ENCODE results near the gene RBM4.
A peak's percentile ranks its signal among the peaks of the same experiment; 100 is the strongest.

RBM4 gene

GRCh38 chr11:66663741-66664296 lies 25.3 kb downstream of the RBM4 start:
- no peaks in the 10 kb centered on the region for H3K9me3 ChIP-seq (ENCODE audit: control insufficient read depth, insufficient read depth, low read length)
- H3K27ac ChIP-seq (ENCODE audit: low read depth, low read length), result no peak overlapping the region
- no peaks in the 10 kb centered on the region for H3K4me1 ChIP-seq (ENCODE audit: control insufficient read depth, insufficient read depth, low read length)
- peaks cover 72% of the 10 kb centered on the region for H3K36me3 ChIP-seq (ENCODE audit: control insufficient read depth, insufficient read depth, low read length)
- no peak overlapping the region for H3K4me3 ChIP-seq (ENCODE audit: low read depth, low read length)
- H3K9ac ChIP-seq (ENCODE audit: low read depth, low read length), result no peak overlapping the region
- H3K27me3 ChIP-seq (ENCODE audit: control insufficient read depth, insufficient read depth, low read length), result no peaks in the 10 kb centered on the region

- peaks cover 67% of the 10 kb centered on the region for H3K36me3 ChIP-seq (ENCODE audit: control insufficient read depth, insufficient read depth, low read length)
- no peak overlapping the region for H3K4me3 ChIP-seq (ENCODE audit: low read depth, low read length)
- H3K27ac ChIP-seq (ENCODE audit: low read depth, low read length), result no peak overlapping the region
- H3K27me3 ChIP-seq (ENCODE audit: control insufficient read depth, insufficient read depth, low read length), result no peaks in the 10 kb centered on the region
- no peak overlapping the region for H3K9ac ChIP-seq (ENCODE audit: low read depth, low read length)
- no peaks in the 10 kb centered on the region for H3K4me1 ChIP-seq (ENCODE audit: control insufficient read depth, insufficient read depth, low read length)
- no peaks in the 10 kb centered on the region for H3K9me3 ChIP-seq (ENCODE audit: control insufficient read depth, insufficient read depth, low read length)
Observed at GRCh38 chr11:66665369-66665768, 26.9 kb downstream of the RBM4 start.

- Histone ChIP-seq H3K4me3 (ENCODE audit: low read depth, low read length) (no peak overlapping the region), H3K27ac (ENCODE audit: low read depth, low read length) (no peak overlapping the region), H3K27me3 (ENCODE audit: control insufficient read depth, insufficient read depth, low read length) (no peaks in the 10 kb centered on the region), H3K9me3 (ENCODE audit: control insufficient read depth, insufficient read depth, low read length) (no peaks in the 10 kb centered on the region), H3K9ac (ENCODE audit: low read depth, low read length) (no peak overlapping the region), H3K36me3 (ENCODE audit: control insufficient read depth, insufficient read depth, low read length) (peaks cover 57% of the 10 kb centered on the region), H3K4me1 (ENCODE audit: control insufficient read depth, insufficient read depth, low read length) (peaks cover 7% of the 10 kb centered on the region; the same call in 1 of the 2 replicates)
Observed at GRCh38 chr11:66670816-66671215, 32.3 kb downstream of the RBM4 start.

GRCh38 chr11:66674964-66675602 lies 36.6 kb downstream of the RBM4 start:
- Histone ChIP-seq H3K4me1 (ENCODE audit: control insufficient read depth, insufficient read depth, low read length) (peaks cover 25% of the 10 kb centered on the region), H3K27me3 (ENCODE audit: control insufficient read depth, insufficient read depth, low read length) (no peaks in the 10 kb centered on the region), H3K9ac (ENCODE audit: low read depth, low read length) (no peak overlapping the region), H3K27ac (ENCODE audit: low read depth, low read length) (no peak overlapping the region), H3K9me3 (ENCODE audit: control insufficient read depth, insufficient read depth, low read length) (no peaks in the 10 kb centered on the region), H3K36me3 (ENCODE audit: control insufficient read depth, insufficient read depth, low read length) (peaks cover 32% of the 10 kb centered on the region), H3K4me3 (ENCODE audit: low read depth, low read length) (peak overlapping the region; percentile 97; the same call in 1 of the 2 replicates)

GRCh38 chr11:66676282-66676919 lies 37.9 kb downstream of the RBM4 start:
- no peak overlapping the region for H3K9ac ChIP-seq (ENCODE audit: low read depth, low read length)
- no peaks in the 10 kb centered on the region for H3K9me3 ChIP-seq (ENCODE audit: control insufficient read depth, insufficient read depth, low read length)
- no peak overlapping the region for H3K27ac ChIP-seq (ENCODE audit: low read depth, low read length)
- H3K4me1 ChIP-seq (ENCODE audit: control insufficient read depth, insufficient read depth, low read length), result peaks cover 25% of the 10 kb centered on the region
- peaks cover 20% of the 10 kb centered on the region for H3K36me3 ChIP-seq (ENCODE audit: control insufficient read depth, insufficient read depth, low read length)
- H3K27me3 ChIP-seq (ENCODE audit: control insufficient read depth, insufficient read depth, low read length), result no peaks in the 10 kb centered on the region
- peak overlapping the region; percentile 97 for H3K4me3 ChIP-seq (ENCODE audit: low read depth, low read length)

GRCh38 chr11:66676931-66677598 lies 38.6 kb downstream of the RBM4 start:
- peaks cover 25% of the 10 kb centered on the region for H3K4me1 ChIP-seq (ENCODE audit: control insufficient read depth, insufficient read depth, low read length)
- H3K27ac ChIP-seq (ENCODE audit: low read depth, low read length), result peak overlapping the region; percentile 98
- H3K36me3 ChIP-seq (ENCODE audit: control insufficient read depth, insufficient read depth, low read length), result peaks cover 20% of the 10 kb centered on the region
- H3K9me3 ChIP-seq (ENCODE audit: control insufficient read depth, insufficient read depth, low read length), result no peaks in the 10 kb centered on the region
- H3K27me3 ChIP-seq (ENCODE audit: control insufficient read depth, insufficient read depth, low read length), result no peaks in the 10 kb centered on the region
- peak overlapping the region; percentile 76 for H3K9ac ChIP-seq (ENCODE audit: low read depth, low read length)
- H3K4me3 ChIP-seq (ENCODE audit: low read depth, low read length), result peak overlapping the region; percentile 97

- Histone ChIP-seq H3K27ac (ENCODE audit: low read depth, low read length) (peak within 1 kb of the TSS; percentile 98), H3K4me1 (ENCODE audit: control insufficient read depth, insufficient read depth, low read length) (peaks cover 25% of the 10 kb centered on the region), H3K9ac (ENCODE audit: low read depth, low read length) (peak within 1 kb of the TSS; percentile 84)
Observed at GRCh38 chr11:66677599-66678375, 39.3 kb downstream of the RBM4 start, which contains the start of gene RBM4B. Gene RBM4B, minus strand, starts transcription at chr11:66677887. Its CDS starts 808 bp downstream, at chr11:66677079.

GRCh38 chr11:66680966-66681645 lies 42.6 kb downstream of the RBM4 start:
- H3K4me1 ChIP-seq (ENCODE audit: control insufficient read depth, insufficient read depth, low read length), result peaks cover 16% of the 10 kb centered on the region

More at GRCh38 chr11:66677599-66678375, 39.3 kb downstream of the RBM4 start, which contains the start of gene RBM4B:
- peaks cover 20% of the 10 kb centered on the region for H3K36me3 ChIP-seq (ENCODE audit: control insufficient read depth, insufficient read depth, low read length)
- peak within 1 kb of the TSS; percentile 97 for H3K4me3 ChIP-seq (ENCODE audit: low read depth, low read length)
- no peaks in the 10 kb centered on the region for H3K9me3 ChIP-seq (ENCODE audit: control insufficient read depth, insufficient read depth, low read length)
- no peaks in the 10 kb centered on the region for H3K27me3 ChIP-seq (ENCODE audit: control insufficient read depth, insufficient read depth, low read length)

GRCh38 chr11:66683877-66684276 lies 45.4 kb downstream of the RBM4 start:
- Histone ChIP-seq H3K4me1 (ENCODE audit: control insufficient read depth, insufficient read depth, low read length) (no peaks in the 10 kb centered on the region), H3K36me3 (ENCODE audit: control insufficient read depth, insufficient read depth, low read length) (peaks cover 46% of the 10 kb centered on the region), H3K9me3 (ENCODE audit: control insufficient read depth, insufficient read depth, low read length) (no peaks in the 10 kb centered on the region), H3K4me3 (ENCODE audit: low read depth, low read length) (no peak overlapping the region), H3K9ac (ENCODE audit: low read depth, low read length) (no peak overlapping the region), H3K27me3 (ENCODE audit: control insufficient read depth, insufficient read depth, low read length) (no peaks in the 10 kb centered on the region), H3K27ac (ENCODE audit: low read depth, low read length) (no peak overlapping the region)

More at GRCh38 chr11:66680966-66681645, 42.6 kb downstream of the RBM4 start:
- Histone ChIP-seq H3K27me3 (ENCODE audit: control insufficient read depth, insufficient read depth, low read length) (no peaks in the 10 kb centered on the region), H3K27ac (ENCODE audit: low read depth, low read length) (no peak overlapping the region), H3K36me3 (ENCODE audit: control insufficient read depth, insufficient read depth, low read length) (peaks cover 25% of the 10 kb centered on the region), H3K9me3 (ENCODE audit: control insufficient read depth, insufficient read depth, low read length) (no peaks in the 10 kb centered on the region), H3K9ac (ENCODE audit: low read depth, low read length) (no peak overlapping the region), H3K4me3 (ENCODE audit: low read depth, low read length) (no peak overlapping the region)

GRCh38 chr11:66684635-66685034 lies 46.1 kb downstream of the RBM4 start:
- no peak overlapping the region for H3K9ac ChIP-seq (ENCODE audit: low read depth, low read length)
- H3K27me3 ChIP-seq (ENCODE audit: control insufficient read depth, insufficient read depth, low read length), result no peaks in the 10 kb centered on the region
- H3K4me3 ChIP-seq (ENCODE audit: low read depth, low read length), result no peak overlapping the region
- peaks cover 52% of the 10 kb centered on the region for H3K36me3 ChIP-seq (ENCODE audit: control insufficient read depth, insufficient read depth, low read length)
- H3K9me3 ChIP-seq (ENCODE audit: control insufficient read depth, insufficient read depth, low read length), result no peaks in the 10 kb centered on the region
- H3K4me1 ChIP-seq (ENCODE audit: control insufficient read depth, insufficient read depth, low read length), result no peaks in the 10 kb centered on the region
- no peak overlapping the region for H3K27ac ChIP-seq (ENCODE audit: low read depth, low read length)

Data from HUES48 (cell line).